CD8-positive, alpha-beta memory T cell (primary cell): ENCODE results near the gene GPC6. TPM values are rescaled to one million over a fixed set of nuclear protein-coding genes. Genes with fewer than 3 reads are reported as not detected.

Experiments
- CTCF ChIA-PET: fragments of 350-600 bp; sonication (Branson Sonifier 250); formaldehyde crosslinking; loops from one replicate; lab custom pipeline; 2021; ENCODE audit warnings: antibody characterized with exemption; lab: Charles Lee
- POLR2A ChIA-PET: fragments of 350-600 bp; sonication (Branson Sonifier 250); formaldehyde crosslinking; loops from one replicate; lab custom pipeline; 2021; ENCODE audit warnings: antibody characterized with exemption; lab: Charles Lee
- DNase-seq, 5 donors: peaks; one replicate each; pipeline versions ENCODE4 v3.0.0 to v3.0.0-alpha.2; 2020 to 2022; ENCODE audit warnings: mixed read lengths in 1 of 5
- H3K27ac ChIP-seq: one replicate; pipeline ENCODE4 v1.7.0; 2013; ENCODE audit warnings: low read depth, mild to moderate bottlenecking, low read length, moderate library complexity
- H3K27me3 ChIP-seq: 2 replicates; pipeline ENCODE4 v1.7.0; 2013; ENCODE audit warnings: low read length, mild to moderate bottlenecking; ENCODE audit not compliant: insufficient read depth, poor library complexity, severe bottlenecking
- H3K36me3 ChIP-seq: 2 replicates; pipeline ENCODE4 v1.7.0; 2013; ENCODE audit warnings: mild to moderate bottlenecking, low read length, moderate library complexity; ENCODE audit not compliant: insufficient read depth
- H3K4me1 ChIP-seq: 2 replicates; pipeline ENCODE4 v1.7.0; 2013; ENCODE audit warnings: mild to moderate bottlenecking, low read length, moderate library complexity; ENCODE audit not compliant: insufficient read depth
- H3K4me3 ChIP-seq: 2 replicates; pipeline ENCODE4 v1.7.0; 2013; ENCODE audit warnings: mild to moderate bottlenecking, low read length
- H3K9me3 ChIP-seq: 2 replicates; pipeline ENCODE4 v1.7.0; 2013; ENCODE audit warnings: mild to moderate bottlenecking, low read length
- H3K27ac Mint-ChIP-seq, 8 donors: one replicate each; pipeline ENCODE4 v1.8.0; 2020 to 2021; ENCODE audit warnings: mixed read lengths in 8 of 8, mild to moderate bottlenecking in 6 of 8, inconsistent platforms in 3 of 8, moderate library complexity in 3 of 8
- H3K27me3 Mint-ChIP-seq, 2 donors: one replicate each; pipeline ENCODE4 v1.8.0; 2020 to 2021; ENCODE audit warnings: mixed read lengths in 2 of 2, mild to moderate bottlenecking in 1 of 2, moderate library complexity in 1 of 2
- H3K36me3 Mint-ChIP-seq, 3 donors: one replicate each; pipeline ENCODE4 v1.8.0; 2020 to 2021; ENCODE audit warnings: mixed read lengths in 3 of 3, inconsistent platforms in 1 of 3, mild to moderate bottlenecking in 1 of 3
- H3K4me1 Mint-ChIP-seq, 3 donors: one replicate each; pipeline ENCODE4 v1.8.0; 2020 to 2021; ENCODE audit warnings: mixed read lengths in 3 of 3, inconsistent platforms in 1 of 3, mild to moderate bottlenecking in 1 of 3
- H3K4me3 Mint-ChIP-seq, 7 donors: one replicate each; pipeline ENCODE4 v1.8.0; 2020 to 2021; ENCODE audit warnings: mixed read lengths in 7 of 7, mild to moderate bottlenecking in 6 of 7, moderate library complexity in 4 of 7, inconsistent platforms in 2 of 7
- H3K9me3 Mint-ChIP-seq, 5 donors: one replicate each; pipeline ENCODE4 v1.8.0; 2020 to 2022; ENCODE audit warnings: mixed read lengths in 5 of 5, mild to moderate bottlenecking in 3 of 5, moderate library complexity in 2 of 5, inconsistent platforms in 1 of 5
- polyA plus RNA-seq: library from polyadenylated mRNA; unstranded; fragments of 300-500 nt; fragmentation: Illumina TruSeq; gene quantifications from one replicate; pipeline ENCODE4 v1.2.3, GENCODE V29; 2021
- total RNA-seq, 2 experiments: library from RNA; stranded (reverse); gene quantifications; one replicate each; pipeline ENCODE4 v1.2.3, GENCODE V29; 2021

GPC6 gene
- total and polyA plus RNA-seq, 3 experiments from 2014 or later, result not detected

GRCh38 chr13:93765062-93765461 is 538.5 kb downstream of the GPC6 start:
- peaks cover 0 to 12% (median 2%) of the 10 kb centered on the region in 5 donors for H3K9me3 Mint-ChIP-seq
- Histone ChIP-seq H3K4me1 (no peaks in the 10 kb centered on the region), H3K4me3 (no peak overlapping the region), H3K27ac (no peak overlapping the region), H3K27me3 (no peaks in the 10 kb centered on the region), H3K36me3 (no peaks in the 10 kb centered on the region), H3K9me3 (no peaks in the 10 kb centered on the region)
- H3K27ac Mint-ChIP-seq, result no peak overlapping the region
- ChIA-PET CTCF (no interaction called here), POLR2A (no interaction called here)
- DNase-seq, result no peak
- no peaks in the 10 kb centered on the region for H3K27me3 Mint-ChIP-seq
- H3K4me1 Mint-ChIP-seq, result no peaks in the 10 kb centered on the region
- no peaks in the 10 kb centered on the region for H3K36me3 Mint-ChIP-seq
- no peak overlapping the region for H3K4me3 Mint-ChIP-seq

GRCh38 chr13:93765811-93766210 is 539.2 kb downstream of the GPC6 start:
- Histone ChIP-seq H3K4me3 (no peak overlapping the region), H3K9me3 (no peaks in the 10 kb centered on the region), H3K36me3 (no peaks in the 10 kb centered on the region), H3K27ac (no peak overlapping the region), H3K4me1 (no peaks in the 10 kb centered on the region), H3K27me3 (no peaks in the 10 kb centered on the region)
- peaks cover 0 to 12% (median 2%) of the 10 kb centered on the region in 5 donors for H3K9me3 Mint-ChIP-seq
- H3K36me3 Mint-ChIP-seq, result no peaks in the 10 kb centered on the region
- ChIA-PET CTCF (no interaction called here), POLR2A (no interaction called here)
- H3K4me3 Mint-ChIP-seq, result no peak overlapping the region
- no peak for DNase-seq
- no peaks in the 10 kb centered on the region for H3K27me3 Mint-ChIP-seq
- no peaks in the 10 kb centered on the region for H3K4me1 Mint-ChIP-seq
- H3K27ac Mint-ChIP-seq, result no peak overlapping the region

- ChIA-PET POLR2A (no interaction called here), CTCF (no interaction called here)
- Histone ChIP-seq H3K27me3 (no peaks in the 10 kb centered on the region), H3K9me3 (no peaks in the 10 kb centered on the region), H3K27ac (no peak overlapping the region), H3K36me3 (no peaks in the 10 kb centered on the region), H3K4me1 (no peaks in the 10 kb centered on the region), H3K4me3 (no peak overlapping the region)
- no peak overlapping the region for H3K27ac Mint-ChIP-seq
- no peaks in the 10 kb centered on the region for H3K4me1 Mint-ChIP-seq
- H3K9me3 Mint-ChIP-seq, result peaks cover 0 to 12% (median 2%) of the 10 kb centered on the region in 5 donors
- no peaks in the 10 kb centered on the region for H3K36me3 Mint-ChIP-seq
- DNase-seq, result no peak
- H3K27me3 Mint-ChIP-seq, result no peaks in the 10 kb centered on the region
- H3K4me3 Mint-ChIP-seq, result no peak overlapping the region
These were observed 540.1 kb downstream of the GPC6 start for GRCh38 chr13:93766719-93767118.

GRCh38 chr13:93767180-93767916 is 540.7 kb downstream of the GPC6 start:
- DNase-seq, result no peak
- H3K9me3 ChIP-seq, result no peaks in the 10 kb centered on the region
- H3K4me3 ChIP-seq, result no peak overlapping the region
- no peaks in the 10 kb centered on the region for H3K36me3 ChIP-seq
- H3K27ac ChIP-seq, result no peak overlapping the region
- Mint-ChIP-seq H3K4me1 (no peaks in the 10 kb centered on the region), H3K4me3 (no peak overlapping the region), H3K27ac (no peak overlapping the region), H3K27me3 (no peaks in the 10 kb centered on the region), H3K9me3 (peaks cover 0 to 8% (median 2%) of the 10 kb centered on the region in 5 donors), H3K36me3 (no peaks in the 10 kb centered on the region)
- no peaks in the 10 kb centered on the region for H3K27me3 ChIP-seq
- POLR2A ChIA-PET, result no interaction called here
- no peaks in the 10 kb centered on the region for H3K4me1 ChIP-seq
- CTCF ChIA-PET, result no interaction called here

- POLR2A ChIA-PET, result no interaction called here
- Mint-ChIP-seq H3K9me3 (peaks cover 0 to 3% (median 2%) of the 10 kb centered on the region in 5 donors), H3K27me3 (no peaks in the 10 kb centered on the region), H3K4me1 (no peaks in the 10 kb centered on the region), H3K36me3 (no peaks in the 10 kb centered on the region), H3K4me3 (no peak overlapping the region), H3K27ac (no peak overlapping the region)
- Histone ChIP-seq H3K27ac (no peak overlapping the region), H3K36me3 (no peaks in the 10 kb centered on the region), H3K9me3 (no peaks in the 10 kb centered on the region), H3K4me3 (no peak overlapping the region), H3K4me1 (no peaks in the 10 kb centered on the region), H3K27me3 (no peaks in the 10 kb centered on the region)
- no peak for DNase-seq
- CTCF ChIA-PET, result no interaction called here
These were observed 541.4 kb downstream of the GPC6 start for GRCh38 chr13:93767917-93768409.

- Mint-ChIP-seq H3K9me3 (peaks cover 0 to 2% (median 0%) of the 10 kb centered on the region in 5 donors), H3K27ac (no peak overlapping the region), H3K27me3 (no peaks in the 10 kb centered on the region), H3K4me3 (no peak overlapping the region), H3K4me1 (no peaks in the 10 kb centered on the region), H3K36me3 (no peaks in the 10 kb centered on the region)
- ChIA-PET POLR2A (no interaction called here), CTCF (no interaction called here)
- no peaks in the 10 kb centered on the region for H3K36me3 ChIP-seq
- no peaks in the 10 kb centered on the region for H3K9me3 ChIP-seq
- DNase-seq, result no peak
- no peak overlapping the region for H3K27ac ChIP-seq
- H3K27me3 ChIP-seq, result no peaks in the 10 kb centered on the region
- no peak overlapping the region for H3K4me3 ChIP-seq
- no peaks in the 10 kb centered on the region for H3K4me1 ChIP-seq
These were observed 542.5 kb downstream of the GPC6 start for GRCh38 chr13:93769101-93769500.

GRCh38 chr13:93769607-93770006 is 543.0 kb downstream of the GPC6 start:
- Histone ChIP-seq H3K27me3 (no peaks in the 10 kb centered on the region), H3K27ac (no peak overlapping the region), H3K36me3 (no peaks in the 10 kb centered on the region), H3K4me3 (no peak overlapping the region), H3K4me1 (no peaks in the 10 kb centered on the region), H3K9me3 (no peaks in the 10 kb centered on the region)
- CTCF ChIA-PET, result no interaction called here
- H3K9me3 Mint-ChIP-seq, result peaks cover 0 to 2% (median 0%) of the 10 kb centered on the region in 5 donors
- DNase-seq, result no peak
- H3K27me3 Mint-ChIP-seq, result no peaks in the 10 kb centered on the region
- no peak overlapping the region for H3K4me3 Mint-ChIP-seq
- POLR2A ChIA-PET, result no interaction called here
- H3K36me3 Mint-ChIP-seq, result no peaks in the 10 kb centered on the region
- H3K4me1 Mint-ChIP-seq, result no peaks in the 10 kb centered on the region
- no peak overlapping the region for H3K27ac Mint-ChIP-seq

- POLR2A ChIA-PET, result no interaction called here
- CTCF ChIA-PET, result no interaction called here
- Mint-ChIP-seq H3K36me3 (no peaks in the 10 kb centered on the region), H3K9me3 (peaks cover 0 to 2% (median 0%) of the 10 kb centered on the region in 5 donors), H3K27ac (no peak overlapping the region), H3K4me3 (no peak overlapping the region), H3K27me3 (no peaks in the 10 kb centered on the region), H3K4me1 (no peaks in the 10 kb centered on the region)
- no peak for DNase-seq
- H3K27ac ChIP-seq, result no peak overlapping the region
- no peaks in the 10 kb centered on the region for H3K9me3 ChIP-seq
- no peaks in the 10 kb centered on the region for H3K27me3 ChIP-seq
- no peak overlapping the region for H3K4me3 ChIP-seq
- H3K36me3 ChIP-seq, result no peaks in the 10 kb centered on the region
- H3K4me1 ChIP-seq, result no peaks in the 10 kb centered on the region
These were observed 544.6 kb downstream of the GPC6 start for GRCh38 chr13:93771227-93771626.
